Ascending aorta (tissue), 2 donors: Measurements from ENCODE around the gene PADI3. TPM values are rescaled to one million over a fixed set of nuclear protein-coding genes. Genes with fewer than 3 reads are reported as not detected.
A peak's percentile ranks its signal among the peaks of the same experiment; 100 is the strongest.

Source experiments
- DNase-seq, 2 donors: peaks; one replicate each; pipeline ENCODE4 v3.0.0-alpha.2; 2019; ENCODE audit warnings: low spot score in 2 of 2
- H3K27ac ChIP-seq, 2 donors: fragments of 200-600 bp; sonication (generic); one replicate each; pipeline ENCODE4 v1.5.1; 2016 to 2017; ENCODE audit warnings: mild to moderate bottlenecking in 1 of 2
- H3K27me3 ChIP-seq: fragments of 200-600 bp; sonication (generic); one replicate; pipeline ENCODE4 v1.5.1; 2017
- H3K36me3 ChIP-seq, 2 donors: fragments of 200-600 bp; sonication (generic); one replicate each; pipeline ENCODE4 v1.5.1; 2016
- H3K4me1 ChIP-seq, 2 donors: fragments of 200-600 bp; sonication (generic); one replicate each; pipeline ENCODE4 v1.5.1; 2016 to 2017; ENCODE audit warnings: mild to moderate bottlenecking in 1 of 2
- H3K4me3 ChIP-seq, 2 donors: fragments of 200-600 bp; sonication (generic); one replicate each; pipeline ENCODE4 v1.5.1; 2016 to 2017; ENCODE audit warnings: mild to moderate bottlenecking in 1 of 2
- H3K9me3 ChIP-seq, 2 donors: fragments of 200-600 bp; sonication (generic); one replicate each; pipeline ENCODE4 v1.5.1; 2016
- CTCF ChIP-seq, 3 experiments: fragments of 200-600 bp in 2 of 3; fragments of 450-650 bp in 1 of 3; sonication (generic) in 2 of 3; IDR thresholded peaks; one replicate each; pipeline ENCODE4 v1.5.1; 2016 to 2019; ENCODE audit warnings: antibody characterized with exemption in 3 of 3, mild to moderate bottlenecking in 1 of 3, moderate library complexity in 1 of 3
- intact Hi-C: fragments of 100-400 bp; cut with DNase I; formaldehyde crosslinking; loops from one replicate; pipeline ENCODE4 v1.15.1; 2023
- total RNA-seq: library from RNA; depleted of rRNA; stranded (reverse); fragments of >200 nt; gene quantifications from one replicate; pipeline ENCODE4 v1.1.0, GENCODE V29; 2016

The PADI3 gene
- total RNA-seq, 1 donor from 2014 or later = not detected

GRCh38 chr1:17333081-17333480 is 84.2 kb downstream of the PADI3 start:
- DNase-seq = peak in 1 of 2 donors; percentile 50
- no peaks in the 10 kb centered on the region for H3K36me3 ChIP-seq
- H3K4me1 ChIP-seq = no peaks in the 10 kb centered on the region
- no peak overlapping the region for H3K4me3 ChIP-seq
- H3K27me3 ChIP-seq = no peaks in the 10 kb centered on the region
- no peak for TF ChIP-seq CTCF (IDR thresholded peaks at IDR 0.05)
- intact Hi-C loops = no loop called here
- H3K27ac ChIP-seq = no peak overlapping the region
- no peaks in the 10 kb centered on the region for H3K9me3 ChIP-seq

Other genes starting within 250 kb of the PADI3 start
- gene ATP13A2, start 237.2 kb upstream of the PADI3 start, total RNA-seq = 39.2 TPM
- 112 TPM for gene SDHB, start 195.1 kb upstream of the PADI3 start, total RNA-seq
- 0.21 TPM for gene PADI2, start 129.6 kb upstream of the PADI3 start, total RNA-seq
- not detected for gene PADI1, start 44.0 kb upstream of the PADI3 start, total RNA-seq
- not detected for gene PADI4, start 59.1 kb downstream of the PADI3 start, total RNA-seq
- gene PADI6, start 123.1 kb downstream of the PADI3 start, total RNA-seq = not detected
- gene RCC2, start 190.6 kb downstream of the PADI3 start, total RNA-seq = 57.2 TPM